GM21737 (cell line): Measurements from ENCODE around the gene FLOT1.

Experiments used
- ATAC-seq: cut with Tn5 transposase; IDR thresholded peaks from one replicate; pipeline ENCODE4 v1.9.1; 2021; ENCODE audit warnings: mild to moderate bottlenecking, moderate library complexity; ENCODE audit not compliant: unreplicated experiment

Gene FLOT1, protein sequence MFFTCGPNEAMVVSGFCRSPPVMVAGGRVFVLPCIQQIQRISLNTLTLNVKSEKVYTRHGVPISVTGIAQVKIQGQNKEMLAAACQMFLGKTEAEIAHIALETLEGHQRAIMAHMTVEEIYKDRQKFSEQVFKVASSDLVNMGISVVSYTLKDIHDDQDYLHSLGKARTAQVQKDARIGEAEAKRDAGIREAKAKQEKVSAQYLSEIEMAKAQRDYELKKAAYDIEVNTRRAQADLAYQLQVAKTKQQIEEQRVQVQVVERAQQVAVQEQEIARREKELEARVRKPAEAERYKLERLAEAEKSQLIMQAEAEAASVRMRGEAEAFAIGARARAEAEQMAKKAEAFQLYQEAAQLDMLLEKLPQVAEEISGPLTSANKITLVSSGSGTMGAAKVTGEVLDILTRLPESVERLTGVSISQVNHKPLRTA

DNA sequence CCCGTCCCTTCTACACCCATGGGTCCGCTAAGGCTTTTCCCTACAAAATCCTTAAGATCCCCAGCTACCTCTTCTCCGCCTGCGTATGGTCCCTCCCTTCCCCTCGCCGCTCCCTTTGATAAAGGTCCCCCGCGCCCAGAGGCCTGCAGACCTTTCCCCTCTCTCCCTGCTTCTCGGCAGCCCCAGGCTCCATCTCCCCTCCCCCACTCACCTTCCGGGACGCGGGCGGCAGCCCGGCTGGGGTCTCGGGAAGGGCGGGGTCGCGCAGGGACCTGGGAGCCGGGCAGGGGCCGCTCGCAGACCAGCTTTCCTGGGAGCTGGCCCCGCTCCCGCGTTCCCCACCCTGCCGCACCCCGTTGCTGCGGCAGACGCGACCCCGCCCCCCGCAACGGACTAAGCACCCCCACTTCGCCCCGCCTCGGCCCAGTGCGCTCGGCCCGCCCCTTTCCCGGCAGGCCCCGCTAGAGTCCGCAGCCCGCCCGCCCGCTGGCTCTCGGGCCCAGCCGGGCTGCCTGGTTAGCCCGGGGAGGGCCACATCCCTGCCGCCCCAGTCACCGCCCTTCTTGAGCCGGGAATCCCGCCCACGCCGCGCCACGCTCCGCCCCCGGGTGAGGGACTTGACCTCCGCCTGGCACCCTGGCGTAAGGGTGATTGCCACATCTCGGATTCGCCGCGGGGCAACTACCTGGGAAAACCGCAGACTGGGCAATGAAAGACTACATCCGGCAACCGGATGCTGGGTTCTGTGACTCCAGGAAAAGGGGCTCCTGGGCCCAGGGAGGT, at the start of gene FLOT1:
Gene FLOT1 (minus strand): TSS at position 372 of the 783 bp plus-strand sequence. CDS start 498 bp downstream, outside the sequence.
- ATAC-seq, result peak; percentile 56

DNA sequence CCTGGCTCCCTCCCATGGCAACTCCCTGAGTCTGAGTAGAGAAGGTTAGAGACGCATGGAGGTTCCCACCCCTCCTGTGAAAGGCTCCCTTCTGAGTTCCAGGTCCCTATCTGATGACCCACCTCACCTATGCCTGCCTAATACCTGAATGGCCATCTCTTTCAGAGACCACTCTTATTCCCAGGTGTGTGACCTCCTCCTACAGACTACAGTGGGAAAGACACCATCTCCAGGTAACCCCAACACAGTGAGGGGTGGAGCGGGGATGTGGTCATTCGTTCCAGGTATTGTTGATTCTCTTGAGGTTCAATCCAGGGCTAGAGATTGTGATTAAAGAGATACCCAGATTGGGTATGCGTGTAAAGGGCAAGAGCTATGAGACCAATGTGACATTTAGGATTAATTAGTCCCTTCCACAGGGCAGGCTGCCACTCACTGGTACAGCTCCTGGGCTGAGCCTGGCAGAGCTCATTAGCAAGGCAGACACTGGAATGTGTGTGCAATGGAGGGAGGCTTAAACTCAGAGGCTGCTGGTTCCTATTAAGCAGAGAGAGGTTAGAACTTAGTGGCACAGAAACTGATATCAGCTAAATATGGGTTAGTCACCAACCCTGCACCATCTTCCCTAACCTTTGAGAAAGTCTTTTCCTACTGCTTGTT, 48.4 kb upstream of the FLOT1 start:
- no peak for ATAC-seq

DNA sequence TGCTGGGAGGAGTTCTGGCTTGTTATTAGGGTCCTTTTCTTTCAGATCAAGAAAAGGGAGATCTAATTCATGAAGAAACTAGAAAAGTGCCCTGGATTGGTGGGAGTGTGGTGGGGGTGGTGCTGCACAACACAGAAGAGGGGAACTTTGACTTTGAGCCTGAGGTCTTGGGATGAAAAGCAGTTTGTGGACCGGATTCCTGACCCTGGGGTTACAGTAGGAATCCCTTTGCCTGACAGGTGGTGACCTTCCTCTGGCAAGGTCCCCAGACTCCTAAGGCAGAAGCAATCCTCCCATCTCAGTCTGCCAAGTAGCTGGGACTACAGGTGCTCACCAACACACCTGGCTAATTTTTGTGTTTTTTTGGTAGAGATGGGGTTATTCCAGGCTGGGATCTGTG, 47.1 kb upstream of the FLOT1 start:
- no peak for ATAC-seq

DNA sequence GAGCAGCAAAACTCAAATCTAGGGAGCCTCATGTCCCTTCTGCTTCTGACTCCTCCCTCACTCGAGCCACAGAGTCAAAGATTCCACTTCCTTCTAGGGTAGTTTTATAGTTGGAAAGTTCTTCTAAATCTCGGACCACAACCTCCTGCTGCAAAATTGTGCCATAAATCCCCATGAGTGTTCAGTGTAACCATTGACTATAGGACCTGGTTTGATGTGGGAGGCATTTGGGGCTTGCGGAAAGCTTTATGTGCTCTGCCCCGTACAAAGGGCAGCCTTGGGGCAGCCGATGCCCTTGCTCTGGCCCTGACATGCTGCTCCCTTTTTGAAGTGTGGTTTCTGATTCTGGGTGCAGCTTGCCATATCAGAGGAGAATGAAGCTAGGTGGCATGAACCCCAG, 45.5 kb upstream of the FLOT1 start:
- ATAC-seq, result no peak

DNA sequence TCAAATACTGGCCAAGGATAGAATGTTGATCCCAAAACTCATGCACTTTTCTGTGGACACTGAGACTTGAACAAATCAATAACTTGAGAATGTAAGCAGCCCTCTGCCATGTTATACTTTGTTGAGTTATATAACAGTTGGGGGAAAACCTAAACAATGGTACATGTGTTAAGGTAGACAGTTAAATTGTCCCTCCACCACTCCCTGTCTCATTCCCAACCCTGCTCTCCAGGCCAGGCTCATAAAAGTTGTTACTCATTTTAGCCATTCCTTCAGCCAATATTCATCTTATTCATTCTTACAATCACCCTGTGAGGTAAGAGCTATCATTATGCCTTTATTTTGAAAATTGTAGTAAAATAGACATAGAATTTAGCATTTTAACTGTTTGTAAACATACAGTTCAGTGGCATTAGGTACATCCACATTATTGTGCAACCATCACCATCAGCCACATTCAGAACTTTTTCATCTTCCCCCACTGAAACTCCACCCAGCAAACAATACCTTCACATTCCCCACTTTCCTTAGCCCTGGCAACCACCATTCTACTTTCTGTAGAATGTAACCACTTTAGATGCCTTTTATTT, 40.0 kb upstream of the FLOT1 start:
- ATAC-seq, result no peak

DNA sequence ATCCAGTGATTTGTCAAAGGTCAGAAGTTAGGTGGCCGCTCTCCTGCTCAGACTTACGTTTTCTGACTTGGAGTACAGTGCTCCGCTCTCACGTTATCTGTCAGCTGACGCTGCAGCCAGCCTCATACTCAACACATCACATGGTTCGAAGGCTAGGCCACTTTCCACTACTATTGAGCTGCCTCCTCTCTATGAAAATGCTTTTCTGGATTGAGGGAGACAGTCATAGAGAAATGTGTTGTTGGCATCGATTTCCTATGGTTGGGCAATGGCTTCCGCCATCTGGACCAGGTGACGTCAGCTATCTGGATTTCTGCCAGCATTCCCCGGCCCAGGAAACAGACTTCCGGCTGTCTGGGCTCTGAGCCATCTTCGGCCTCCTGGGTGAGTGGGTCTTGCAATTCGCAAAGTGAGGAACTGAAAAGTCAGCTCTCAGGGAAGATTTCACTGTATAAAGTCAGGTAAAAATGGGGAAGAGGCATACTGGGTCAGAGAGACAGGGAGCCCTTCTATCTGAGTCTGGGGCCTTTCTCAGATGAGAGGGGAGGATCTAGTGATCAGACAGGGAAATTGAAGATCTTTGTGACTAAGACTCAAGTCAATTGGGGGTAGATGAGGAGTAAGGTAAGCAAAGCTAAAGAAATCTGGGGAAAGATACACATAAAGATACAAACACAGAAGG, 39.4 kb upstream of the FLOT1 start:
- ATAC-seq, result no peak

DNA sequence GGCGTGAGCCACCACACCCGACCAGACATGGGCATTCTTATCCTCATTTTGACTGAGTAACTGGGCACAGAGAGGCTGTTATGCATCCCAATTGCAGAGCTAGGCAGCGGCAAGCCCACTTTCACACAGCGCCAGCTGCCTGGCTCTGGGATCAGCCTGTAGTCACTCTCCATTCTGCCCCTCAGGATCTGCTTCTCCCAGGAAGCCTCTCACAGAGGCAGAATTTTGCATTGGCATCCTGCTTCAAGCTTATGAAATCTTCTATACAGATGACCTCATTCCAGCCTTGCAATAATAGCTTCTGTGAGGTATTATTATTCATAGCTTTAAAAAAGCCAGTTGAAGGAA, 38.9 kb upstream of the FLOT1 start:
- no peak for ATAC-seq

DNA sequence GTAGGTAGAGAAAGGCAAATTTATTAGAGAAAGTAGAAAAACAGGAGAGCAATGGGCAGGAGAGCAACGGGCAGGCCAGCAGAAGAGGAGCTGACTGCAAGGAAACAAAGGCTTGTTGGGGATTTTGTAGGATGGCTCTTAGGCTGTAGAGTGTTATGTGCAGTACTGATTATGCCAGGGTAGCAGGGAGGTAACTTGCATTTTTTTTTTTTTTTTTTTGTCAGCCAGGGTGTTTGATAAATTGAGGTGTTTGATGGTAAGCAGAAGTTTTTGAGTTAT, 38.1 kb upstream of the FLOT1 start:
- no peak for ATAC-seq

DNA sequence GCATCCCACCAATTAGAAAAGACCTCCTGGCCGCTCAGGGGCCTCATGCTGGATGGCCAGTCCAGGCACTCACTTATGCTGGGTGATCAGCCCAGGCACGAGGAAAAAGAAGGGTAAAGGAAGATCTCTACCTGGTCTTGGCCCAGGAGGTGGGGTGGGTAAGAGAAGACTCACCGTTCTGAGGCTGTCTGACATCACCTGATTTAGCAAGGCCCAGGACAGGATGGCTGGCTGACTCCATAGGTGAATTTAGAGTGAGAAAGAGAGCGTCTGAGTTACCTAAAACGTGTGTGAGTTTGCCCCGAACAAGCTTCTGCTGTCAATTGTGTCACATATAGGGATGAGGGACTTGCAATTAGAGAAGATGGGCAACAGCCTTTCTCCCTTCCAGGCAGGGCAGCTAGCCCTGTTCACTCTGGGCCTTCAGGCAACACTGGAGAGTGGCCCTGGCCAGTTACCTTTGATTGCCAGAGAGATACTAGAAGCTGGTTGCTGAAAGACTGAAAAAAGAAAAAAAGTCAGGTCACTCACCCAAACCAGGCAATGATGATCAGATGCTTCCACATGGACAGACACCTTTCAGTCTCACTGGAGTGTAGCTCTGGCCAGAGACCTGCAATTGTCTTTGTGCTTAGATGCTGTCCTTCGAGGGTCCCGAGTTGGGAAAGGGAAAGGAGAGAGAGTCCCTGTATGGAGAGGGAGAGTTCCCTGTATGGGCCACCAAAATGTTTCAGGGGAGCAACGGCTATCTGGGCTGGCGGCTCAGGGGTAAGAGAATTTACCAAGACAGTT, 37.6 kb upstream of the FLOT1 start:
- ATAC-seq, result no peak

DNA sequence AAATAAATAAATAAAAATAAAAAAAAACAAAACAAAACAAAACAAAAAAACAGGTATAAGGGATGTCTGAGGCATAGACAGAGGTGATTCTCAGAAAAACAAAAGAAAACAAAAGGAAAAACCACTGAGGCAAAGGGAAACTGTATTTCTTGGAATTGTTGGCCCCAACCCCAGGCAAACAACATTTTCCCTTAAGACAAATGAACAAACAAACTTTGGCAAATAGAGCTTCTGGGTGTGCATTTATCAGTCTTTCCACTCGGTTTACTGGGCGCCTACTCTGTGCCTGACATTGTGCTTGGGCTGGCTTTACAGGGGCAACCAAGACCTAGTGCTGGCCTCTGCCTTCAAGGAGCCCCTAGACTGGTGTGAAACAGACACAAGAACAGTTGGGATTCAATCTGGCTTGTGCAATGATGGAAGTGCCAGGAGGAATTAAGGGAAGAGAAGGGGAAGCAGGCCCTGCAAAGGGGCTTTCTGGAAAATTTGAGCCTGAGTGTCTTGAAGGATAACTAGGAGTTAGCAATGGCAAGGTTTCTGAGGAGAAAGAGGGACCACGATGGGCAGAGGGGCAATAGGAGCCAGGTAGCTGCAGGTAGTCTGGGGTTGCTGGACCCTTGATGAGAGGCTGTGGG, 35.6 kb upstream of the FLOT1 start:
- ATAC-seq, result no peak

DNA sequence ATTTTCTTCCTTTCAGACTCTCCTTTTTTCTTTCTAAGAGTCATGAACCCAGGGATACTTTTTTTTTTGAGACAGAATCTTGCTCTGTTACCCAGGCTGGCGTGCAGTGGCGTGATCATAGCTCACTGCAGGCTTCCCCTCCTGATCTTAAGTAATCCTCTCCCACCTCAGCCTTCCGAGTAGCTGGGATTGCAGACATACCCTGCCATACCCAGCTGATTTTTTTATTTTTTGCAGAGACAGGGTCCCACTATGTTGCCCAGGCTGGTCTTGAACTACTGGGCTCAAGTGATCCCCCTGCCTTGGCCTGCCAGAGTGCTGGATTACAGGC, 34.6 kb upstream of the FLOT1 start:
- no peak for ATAC-seq

DNA sequence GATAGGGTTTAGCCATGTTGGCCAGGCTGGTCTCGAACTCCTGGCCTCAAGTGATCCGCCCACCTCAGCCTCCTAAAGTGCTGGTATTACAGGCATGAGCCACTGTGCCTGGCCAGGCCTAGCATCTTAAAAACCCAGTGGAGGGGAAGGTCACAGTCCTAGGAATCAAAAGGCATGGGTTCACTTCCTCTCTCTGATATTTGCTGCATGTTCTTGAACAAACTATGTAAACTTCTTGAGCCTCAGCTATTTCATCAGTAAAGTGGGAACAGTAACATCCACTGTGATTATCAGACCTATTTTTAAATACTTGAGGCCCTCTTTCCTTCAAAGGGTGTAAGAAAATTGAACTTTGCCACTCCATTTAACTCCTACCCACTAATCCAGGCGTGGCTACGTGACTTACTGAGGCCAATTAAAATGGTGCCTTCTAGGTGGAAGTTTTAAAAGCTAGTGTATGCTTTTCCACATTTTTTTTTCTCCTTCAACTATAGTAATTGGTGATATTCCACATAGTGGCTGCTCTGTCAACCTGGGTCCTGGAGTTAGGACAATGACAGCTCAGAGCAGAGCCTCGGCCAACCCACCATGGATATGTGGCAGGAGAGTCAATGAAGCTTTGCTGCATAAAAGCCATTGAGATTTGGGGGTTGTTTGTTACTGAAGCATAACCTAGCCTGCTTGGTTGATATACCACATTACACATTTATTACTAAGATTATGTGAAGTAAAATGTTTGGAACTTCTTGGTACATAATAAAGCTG, 34.1 kb upstream of the FLOT1 start:
- no peak for ATAC-seq

DNA sequence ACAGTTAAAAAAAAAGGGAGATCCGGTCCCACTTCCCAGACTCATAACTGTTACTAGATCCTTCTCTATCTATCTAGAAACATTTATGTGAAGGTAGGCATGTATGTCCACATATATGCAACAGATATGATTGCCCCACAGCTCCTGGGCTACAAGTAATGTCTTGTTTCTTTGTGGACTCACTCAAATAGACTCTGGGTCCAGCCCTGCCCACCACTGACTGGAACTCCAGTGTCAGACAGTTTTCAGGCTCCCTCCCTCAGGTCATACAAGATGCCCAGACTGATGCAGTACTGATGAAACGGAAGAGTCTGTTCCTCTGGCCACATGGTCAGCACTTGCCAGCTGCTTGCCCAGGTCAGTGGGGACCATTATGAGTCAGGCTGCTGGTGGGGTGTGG, 32.6 kb upstream of the FLOT1 start:
- ATAC-seq, result no peak

DNA sequence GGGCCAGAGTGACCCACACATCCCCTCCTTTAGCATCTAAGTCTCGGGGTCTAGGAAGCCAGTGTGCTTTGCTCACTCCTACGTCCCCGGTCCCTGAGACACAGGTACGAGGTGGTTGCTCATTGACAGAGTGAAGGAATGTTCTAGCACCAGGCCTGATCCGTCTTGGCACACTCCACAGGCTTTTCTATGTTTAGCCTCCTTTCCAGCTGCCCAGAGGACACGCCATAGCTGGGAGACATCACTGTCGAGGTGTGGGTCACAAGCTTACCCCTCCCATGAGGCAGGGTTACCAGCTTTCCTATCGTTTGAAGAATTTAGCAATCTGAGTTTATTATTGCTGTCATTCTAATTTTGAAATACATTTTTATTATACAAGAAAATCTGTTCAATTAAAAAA, 32.2 kb upstream of the FLOT1 start:
- ATAC-seq, result no peak

DNA sequence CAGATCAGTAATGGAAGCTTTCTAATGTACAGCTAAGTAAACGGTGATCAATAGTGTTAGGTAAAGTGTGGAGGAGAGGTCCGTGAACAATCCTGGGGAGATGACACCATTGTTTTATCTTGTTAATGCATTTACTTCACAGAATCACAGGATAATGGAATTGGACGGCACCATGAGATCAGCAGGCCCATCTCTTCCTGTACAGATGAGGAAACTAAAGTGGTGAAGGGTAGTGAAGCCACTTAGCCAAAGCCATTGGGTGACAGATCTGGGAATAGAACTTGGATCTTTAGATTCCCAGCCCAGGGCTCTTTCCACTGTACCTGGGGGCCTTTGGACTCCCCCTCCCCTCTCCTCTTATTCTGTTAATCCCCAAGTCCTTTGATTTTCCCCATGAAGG, 28.1 kb upstream of the FLOT1 start:
- no peak for ATAC-seq

DNA sequence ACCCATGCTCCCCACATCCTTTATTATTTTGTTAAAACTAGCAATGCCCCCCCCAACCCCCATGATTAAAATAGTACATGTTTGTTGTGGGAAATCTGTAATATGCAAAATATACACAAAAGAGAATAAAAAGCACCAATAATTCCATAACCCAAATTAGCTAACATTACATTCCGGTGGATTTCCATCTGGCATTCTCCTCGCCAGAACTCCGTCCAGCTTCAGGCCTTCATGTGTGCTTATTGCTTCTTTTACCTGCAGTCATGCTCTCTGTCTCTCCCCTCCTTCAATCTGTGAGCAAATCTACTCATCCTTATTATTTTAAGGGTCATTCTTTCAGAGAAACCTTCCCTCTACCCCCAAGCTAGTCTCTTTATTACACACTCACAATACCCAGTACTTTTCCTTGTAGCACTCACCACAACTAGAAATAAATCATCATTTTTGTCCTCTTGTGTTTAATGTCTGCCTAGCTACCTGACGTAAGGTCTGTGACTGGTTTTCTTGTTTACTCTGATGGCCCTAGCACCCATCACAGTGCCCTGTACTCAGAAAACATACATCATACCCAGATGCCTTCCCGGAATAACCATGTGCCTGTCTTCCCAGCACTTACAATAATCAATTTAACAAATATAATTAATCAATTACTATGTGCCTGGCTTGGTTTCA, 27.5 kb upstream of the FLOT1 start:
- ATAC-seq, result no peak

DNA sequence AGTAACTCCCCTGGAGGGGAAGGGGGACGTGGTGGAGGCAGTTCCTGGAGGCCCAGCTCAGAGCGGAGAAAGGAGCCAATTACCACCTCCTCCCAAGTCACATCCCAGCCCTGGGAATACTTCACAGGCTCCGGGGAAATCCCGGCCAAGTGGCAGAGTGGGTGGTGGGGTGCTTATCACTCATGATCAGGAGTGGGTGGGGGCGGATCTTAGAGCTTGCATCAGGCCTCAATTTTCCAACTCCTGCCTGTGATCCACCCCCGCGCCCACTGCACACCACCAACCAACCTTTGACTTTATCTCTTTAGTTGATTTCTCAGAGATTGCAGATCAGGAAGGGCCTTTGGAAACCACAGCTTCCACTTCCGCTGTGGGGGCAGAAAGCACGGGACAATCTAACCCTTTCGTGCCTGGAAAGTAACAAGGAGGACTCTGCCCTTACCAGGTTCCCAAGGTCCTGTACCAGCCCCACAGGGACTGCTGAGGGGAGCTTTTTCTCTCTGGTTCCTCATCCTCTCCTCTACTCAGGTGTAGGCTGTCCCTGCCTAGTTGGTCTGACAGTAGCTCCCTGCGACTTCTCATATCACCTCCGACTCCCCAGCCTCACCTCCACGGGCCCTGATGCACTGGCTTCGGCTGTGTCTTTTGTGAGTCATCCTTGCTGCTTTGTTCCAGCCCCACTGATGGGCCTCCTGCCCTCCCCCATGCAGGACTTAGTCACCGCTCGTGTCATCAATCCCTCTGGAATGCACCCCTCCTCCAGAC, 26.8 kb upstream of the FLOT1 start:
- no peak for ATAC-seq

DNA sequence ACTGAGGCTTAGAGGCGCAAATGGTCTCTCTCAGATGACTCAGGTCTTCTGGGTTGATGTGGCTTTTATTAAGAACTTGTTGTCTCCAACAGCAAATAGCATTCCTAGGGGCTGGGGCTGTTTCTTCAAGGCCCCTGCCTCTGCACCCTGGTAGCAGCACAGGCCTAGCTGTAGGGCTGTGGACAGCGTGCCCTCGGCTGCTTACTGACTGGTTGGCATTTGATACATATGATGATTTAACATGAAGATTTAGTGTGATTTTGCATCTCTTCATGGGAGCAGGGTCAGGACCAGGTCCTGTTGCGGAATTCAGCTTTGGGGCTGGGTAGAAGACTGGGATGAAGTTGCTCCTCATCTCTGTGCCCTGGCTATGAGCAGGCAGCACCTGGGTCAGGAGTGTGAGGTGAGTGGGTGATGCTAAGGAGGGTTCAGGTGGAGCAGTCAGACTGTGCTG, 26.2 kb upstream of the FLOT1 start:
- no peak for ATAC-seq
